Sigmoid colon (tissue), 7 donors: ENCODE data around the gene SULT6B1. TPM values are rescaled to one million over a fixed set of nuclear protein-coding genes. Genes with fewer than 3 reads are reported as not detected.

Experiments
- DNase-seq: peaks from one replicate; pipeline ENCODE4 v3.0.0-alpha.2; 2019
- H3K27ac ChIP-seq, 4 donors: fragments of 200-600 bp; sonication (generic); one replicate each; pipeline ENCODE4 v1.5.1; 2016 to 2019; ENCODE audit warnings: mild to moderate bottlenecking in 1 of 4
- H3K27me3 ChIP-seq, 3 donors: fragments of 200-600 bp; sonication (generic); one replicate each; pipeline ENCODE4 v1.5.1; 2019; ENCODE audit warnings: mild to moderate bottlenecking in 1 of 3
- H3K36me3 ChIP-seq, 4 donors: fragments of 200-600 bp; sonication (generic); one replicate each; pipeline ENCODE4 v1.5.1; 2016 to 2019
- H3K4me1 ChIP-seq, 4 donors: fragments of 200-600 bp; sonication (generic); one replicate each; pipeline ENCODE4 v1.5.1; 2017 to 2019
- H3K4me3 ChIP-seq, 4 donors: fragments of 200-600 bp; sonication (generic); one replicate each; pipeline ENCODE4 v1.5.1; 2017 to 2019; ENCODE audit warnings: mild to moderate bottlenecking in 2 of 4, moderate library complexity in 1 of 4
- H3K9me3 ChIP-seq, 4 donors: fragments of 200-600 bp in 3 of 4; sonication (generic) in 3 of 4; one replicate each; pipeline versions ENCODE4 v1.5.1 to v1.6.1; 2013 to 2019
- CTCF ChIP-seq, 4 experiments: fragments of 450-650 bp in 3 of 4; fragments of 200-600 bp in 1 of 4; IDR thresholded peaks; one replicate each; pipeline ENCODE4 v1.5.1; 2016 to 2019; ENCODE audit warnings: antibody characterized with exemption in 4 of 4, mild to moderate bottlenecking in 3 of 4, moderate library complexity in 2 of 4
- EP300 ChIP-seq, 4 donors: sonication (generic); formaldehyde crosslinking; IDR thresholded peaks; one replicate each; pipeline ENCODE4 v1.6.1; 2017; ENCODE audit warnings: antibody characterized with exemption in 4 of 4
- POLR2A ChIP-seq, 2 donors: fragments of 450-650 bp; IDR thresholded peaks; one replicate each; pipeline ENCODE4 v1.6.1; 2016; ENCODE audit warnings: antibody characterized with exemption in 2 of 2, mild to moderate bottlenecking in 2 of 2, moderate library complexity in 2 of 2
- POLR2AphosphoS5 ChIP-seq, 4 donors: sonication (generic); formaldehyde crosslinking; IDR thresholded peaks; one replicate each; pipeline ENCODE4 v1.6.1; 2017; ENCODE audit warnings: antibody characterized with exemption in 4 of 4
- WGBS, 2 donors: extraction: QIAGEN DNeasy Blood & Tissue Kit; methylation state at CpG; one replicate each; pipeline ENCODE4 v1.1.7; 2013; 5-methylcytosine and 5-hydroxymethylcytosine counted together
- intact Hi-C: fragments of 100-400 bp; cut with DNase I; formaldehyde crosslinking; loops from one replicate; pipeline ENCODE4 v1.15.1; 2023
- polyA plus RNA-seq, 3 donors: library from polyadenylated mRNA; stranded (reverse); fragments of 200-250 nt; gene quantifications; one replicate each; pipeline ENCODE4 v1.2.3, GENCODE V29; 2013
- total RNA-seq, 4 donors: library from RNA; depleted of rRNA; stranded (reverse); fragments of >200 nt; gene quantifications; one replicate each; pipeline ENCODE4 v1.1.0, GENCODE V29; 2016
- donor health status: healthy with polysubstance abuse.
- donor health status: Bipolar disorder and iron deficiency.
- donor health status: healthy.

Gene SULT6B1
- total and polyA plus RNA-seq, 7 donors = not detected

- Histone ChIP-seq H3K4me3 (no peak overlapping the region), H3K27me3 (peaks cover 0 to 5% (median 0%) of the 10 kb centered on the region in 3 donors), H3K4me1 (no peaks in the 10 kb centered on the region), H3K9me3 (no peaks in the 10 kb centered on the region), H3K36me3 (no peaks in the 10 kb centered on the region), H3K27ac (no peak overlapping the region)
- DNase-seq = no peak
- intact Hi-C loops = no loop called here
- 88 to 90% methylated on average over 4 of the region's 4 CpGs for WGBS, 2 donors
- no peak for TF ChIP-seq CTCF (IDR thresholded peaks at IDR 0.05)
- TF ChIP-seq EP300 (IDR thresholded peaks at IDR 0.05) = no peak
- no peak for TF ChIP-seq POLR2A (IDR thresholded peaks at IDR 0.05)
- TF ChIP-seq POLR2AphosphoS5 (IDR thresholded peaks at IDR 0.05) = no peak
Observed at GRCh38 chr2:37191253-37191652, 2.8 kb upstream of the SULT6B1 start.

GRCh38 chr2:37190290-37190689, 1.8 kb upstream of the SULT6B1 start:
- H3K36me3 ChIP-seq = no peaks in the 10 kb centered on the region
- H3K9me3 ChIP-seq = no peaks in the 10 kb centered on the region
- DNase-seq = no peak
- peaks cover 0 to 5% (median 0%) of the 10 kb centered on the region in 3 donors for H3K27me3 ChIP-seq
- H3K27ac ChIP-seq = peak overlapping the region in 1 of 4 donors; percentile 5
- TF ChIP-seq POLR2A (IDR thresholded peaks at IDR 0.05) (no peak), POLR2AphosphoS5 (IDR thresholded peaks at IDR 0.05) (no peak), CTCF (IDR thresholded peaks at IDR 0.05) (no peak), EP300 (IDR thresholded peaks at IDR 0.05) (no peak)
- no peaks in the 10 kb centered on the region for H3K4me1 ChIP-seq
- intact Hi-C loops = no loop called here
- H3K4me3 ChIP-seq = no peak overlapping the region
- WGBS, 2 donors = 86% methylated on average over 4 of the region's 4 CpGs

GRCh38 chr2:37189452-37190153, 1.1 kb upstream of the SULT6B1 start:
- intact Hi-C loops = no loop called here
- Histone ChIP-seq H3K36me3 (no peaks in the 10 kb centered on the region), H3K4me3 (no peak overlapping the region), H3K27ac (peak overlapping the region in 2 of 4 donors; percentile 17 to 20), H3K27me3 (peaks cover 0 to 5% (median 0%) of the 10 kb centered on the region in 3 donors), H3K4me1 (no peaks in the 10 kb centered on the region), H3K9me3 (no peaks in the 10 kb centered on the region)
- 69 to 83% methylated on average over 6 of the region's 6 CpGs for WGBS, 2 donors
- no peak for TF ChIP-seq POLR2AphosphoS5 (IDR thresholded peaks at IDR 0.05)
- no peak for TF ChIP-seq EP300 (IDR thresholded peaks at IDR 0.05)
- no peak for TF ChIP-seq CTCF (IDR thresholded peaks at IDR 0.05)
- no peak for TF ChIP-seq POLR2A (IDR thresholded peaks at IDR 0.05)
- DNase-seq = no peak

GRCh38 chr2:37181726-37182684, 6.5 kb downstream of the SULT6B1 start:
- DNase-seq = no peak
- intact Hi-C loops = no loop called here
- Histone ChIP-seq H3K4me3 (no peak overlapping the region), H3K4me1 (no peaks in the 10 kb centered on the region), H3K9me3 (no peaks in the 10 kb centered on the region), H3K36me3 (no peaks in the 10 kb centered on the region), H3K27ac (no peak overlapping the region), H3K27me3 (peaks cover 0 to 5% (median 0%) of the 10 kb centered on the region in 3 donors)
- TF ChIP-seq EP300 (IDR thresholded peaks at IDR 0.05) (no peak), CTCF (IDR thresholded peaks at IDR 0.05) (no peak), POLR2AphosphoS5 (IDR thresholded peaks at IDR 0.05) (no peak), POLR2A (IDR thresholded peaks at IDR 0.05) (no peak)
- 83 to 88% methylated on average over 17 of the region's 17 CpGs for WGBS, 2 donors
